GM12892 (cell line): Measurements from ENCODE around the gene BICC1.

Source experiments
- POLR2A ChIP-seq: IDR thresholded peaks from 2 replicates; pipeline ENCODE4 v1.6.1; 2011; ENCODE audit warnings: low read depth, low read length, control low read depth
- POLR2AphosphoS5 ChIP-seq: IDR thresholded peaks from 2 replicates; pipeline ENCODE4 v1.6.1; 2011; ENCODE audit warnings: low read depth, low read length, control low read depth
- TAF1 ChIP-seq: IDR thresholded peaks from 2 replicates; pipeline ENCODE4 v1.6.1; 2011; ENCODE audit warnings: low read depth, mild to moderate bottlenecking, control low read depth, low read length, borderline replicate concordance

- TF ChIP-seq POLR2AphosphoS5, result no peak
- TF ChIP-seq POLR2A, result no peak
- no peak for TF ChIP-seq TAF1
Observed at GRCh38 chr10:58517491-58518355, 5.1 kb downstream of the BICC1 start.
